ENCODE measurements around the gene GTF3C5.

Gene GTF3C5

GRCh38 chr9:133103183-133103986 is 72.6 kb downstream of the GTF3C5 start:
- no peak overlapping the region for H3K4me3 ChIP-seq (ENCODE audit: low read depth, low read length)
- TF ChIP-seq CTCF (IDR thresholded peaks at IDR 0.05; ENCODE audit: low read depth, low read length): peak; percentile 89

- no peak overlapping the region for H3K4me3 ChIP-seq (ENCODE audit: low read depth, low read length)
- TF ChIP-seq CTCF (IDR thresholded peaks at IDR 0.05; ENCODE audit: low read depth, low read length): no peak
Measured at GRCh38 chr9:133103987-133104505, 73.2 kb downstream of the GTF3C5 start.

- no peak for TF ChIP-seq CTCF (IDR thresholded peaks at IDR 0.05; ENCODE audit: low read depth, low read length)
- no peak overlapping the region for H3K4me3 ChIP-seq (ENCODE audit: low read depth, low read length)
Measured at GRCh38 chr9:133104718-133105460, 74.1 kb downstream of the GTF3C5 start.

GRCh38 chr9:133105461-133105770 is 74.6 kb downstream of the GTF3C5 start:
- TF ChIP-seq CTCF (IDR thresholded peaks at IDR 0.05; ENCODE audit: low read depth, low read length): no peak
- H3K4me3 ChIP-seq (ENCODE audit: low read depth, low read length): no peak overlapping the region

- no peak overlapping the region for H3K4me3 ChIP-seq (ENCODE audit: low read depth, low read length)
- no peak for TF ChIP-seq CTCF (IDR thresholded peaks at IDR 0.05; ENCODE audit: low read depth, low read length)
Measured at GRCh38 chr9:133106511-133107244, 75.9 kb downstream of the GTF3C5 start.

- H3K4me3 ChIP-seq (ENCODE audit: low read depth, low read length): no peak overlapping the region
Measured at GRCh38 chr9:133107245-133107722, 76.5 kb downstream of the GTF3C5 start.

More at GRCh38 chr9:133107245-133107722, 76.5 kb downstream of the GTF3C5 start:
- no peak for TF ChIP-seq CTCF (IDR thresholded peaks at IDR 0.05; ENCODE audit: low read depth, low read length)

All from WI38 (cell line).